HepG2 (cell line): ENCODE measurements around the gene RAX. TPM values are rescaled to one million over a fixed set of nuclear protein-coding genes. Genes with fewer than 3 reads are reported as not detected.

Experiments used
- ATAC-seq: fragments of 200-7000 bp; cut with Tn5 transposase; 3 replicates; pipeline ENCODE4 v1.9.1; 2020; ENCODE audit warnings: mild to moderate bottlenecking, moderate library complexity
- BruUV-seq: library from RNA; stranded (reverse); fragments of 400-500 nt; replicated peaks from 2 replicates; lab custom pipeline; 2021; lab: Mats Ljungman, UMichigan
- CTCF ChIA-PET: fragments of 300-600 bp; formaldehyde crosslinking; extraction: SDS; loops from one replicate; lab custom pipeline; 2021; ENCODE audit warnings: low total read pairs, inconsistent platforms, low intra/inter-chr PET ratio; lab: Yijun Ruan, JAX
- POLR2A ChIA-PET: fragments of 350-600 bp; sonication (Branson Sonifier 250); formaldehyde crosslinking; loops from one replicate; lab custom pipeline; 2020; ENCODE audit warnings: antibody characterized with exemption, inconsistent platforms; lab: Yijun Ruan, JAX
- DNase-seq: peaks from one replicate; pipeline ENCODE4 v3.0.0-alpha.2; 2015; ENCODE audit warnings: low spot score
- FAIRE-seq: peaks from 3 replicates; lab custom pipeline; 2011; peaks lifted over from hg19 to GRCh38; lab: Jason Lieb, UNC
- H2AFZ ChIP-seq: one replicate; pipeline ENCODE4 v1.6.1; 2011; ENCODE audit warnings: low read length, inconsistent platforms
- H3K27ac ChIP-seq: fragments of 300-600 bp; 3 replicates; pipeline ENCODE4 v1.8.0; 2011; ENCODE audit warnings: mixed run types, mild to moderate bottlenecking, mixed read lengths, low read length, inconsistent platforms; ENCODE audit not compliant: insufficient read depth; ENCODE audit errors: extremely low read length
- H3K27me3 ChIP-seq, 2 experiments: fragments of 200-600 bp in 1 of 2; 2 replicates in 1 of 2; 3 replicates in 1 of 2; pipeline versions ENCODE4 v1.6.0 to v1.8.0; 2011; ENCODE audit warnings: low read length in 2 of 2, mild to moderate bottlenecking in 2 of 2, moderate library complexity in 2 of 2, inconsistent platforms in 1 of 2; ENCODE audit not compliant: insufficient read depth in 2 of 2, control insufficient read depth in 1 of 2
- H3K36me3 ChIP-seq, 2 experiments: fragments of 200-600 bp in 1 of 2; replicated peaks in 1 of 2; 2 replicates in 1 of 2; 3 replicates in 1 of 2; pipeline versions ENCODE4 v1.5.1 to v1.8.0; 2011; ENCODE audit warnings: low read length in 2 of 2, inconsistent platforms in 1 of 2; ENCODE audit not compliant: insufficient read depth in 2 of 2, control insufficient read depth in 1 of 2
- H3K4me1 ChIP-seq: 2 replicates; pipeline ENCODE4 v1.5.1; 2012; ENCODE audit warnings: low read length, inconsistent platforms; ENCODE audit not compliant: insufficient read depth
- H3K4me2 ChIP-seq: 2 replicates; pipeline ENCODE4 v1.6.0; 2011; ENCODE audit warnings: low read depth, low read length, inconsistent platforms
- H3K4me3 ChIP-seq, 3 experiments: fragments of 200-600 bp in 1 of 3; sonication (generic), shearing (Covaris generic) in 1 of 3; replicated peaks in 1 of 3; 2 replicates each; pipeline ENCODE4 v1.5.1; 2011 to 2016; ENCODE audit warnings: low read length in 3 of 3, inconsistent platforms in 2 of 3, low read depth in 2 of 3, mild to moderate bottlenecking in 2 of 3, control low read depth in 1 of 3, mixed read lengths in 1 of 3; ENCODE audit not compliant: insufficient read depth in 1 of 3
- H3K79me2 ChIP-seq: one replicate; pipeline ENCODE4 v1.6.1; 2011; ENCODE audit warnings: low read length, inconsistent platforms; ENCODE audit not compliant: insufficient read depth
- H3K9ac ChIP-seq: 2 replicates; pipeline ENCODE4 v1.6.0; 2011; ENCODE audit warnings: mild to moderate bottlenecking, low read depth, low read length, inconsistent platforms; ENCODE audit not compliant: insufficient read depth
- H3K9me3 ChIP-seq: 2 replicates; pipeline ENCODE4 v1.5.1; 2012; ENCODE audit warnings: mild to moderate bottlenecking, low read length
- H4K20me1 ChIP-seq: 2 replicates; pipeline ENCODE4 v1.6.0; 2011; ENCODE audit warnings: inconsistent platforms, mild to moderate bottlenecking, low read length, moderate library complexity; ENCODE audit not compliant: insufficient read depth
- CREB1 ChIP-seq, 2 experiments: fragments of 450-650 bp in 1 of 2; IDR thresholded peaks; 2 replicates each; pipeline ENCODE4 v1.6.1; 2016 to 2017; ENCODE audit warnings: control low read depth in 1 of 2, mild to moderate bottlenecking in 1 of 2, missing compliant biosample characterization in 1 of 2, missing genetic modification characterization in 1 of 2
- DZIP1 ChIP-seq: sonication (generic); formaldehyde crosslinking; IDR thresholded peaks from 2 replicates; pipeline ENCODE4 v1.5.0; 2020; ENCODE audit warnings: mild to moderate bottlenecking, missing genetic modification reagents
- FOXO1 ChIP-seq: sonication (generic); formaldehyde crosslinking; IDR thresholded peaks from 2 replicates; pipeline ENCODE4 v1.4.0; 2020; ENCODE audit warnings: missing genetic modification reagents
- LBX2 ChIP-seq: sonication (generic); formaldehyde crosslinking; IDR thresholded peaks from 2 replicates; pipeline ENCODE4 v1.5.0; 2020; ENCODE audit warnings: missing genetic modification reagents, mild to moderate bottlenecking, borderline replicate concordance
- NCOA2 ChIP-seq: sonication (generic); formaldehyde crosslinking; IDR thresholded peaks from 2 replicates; pipeline ENCODE4 v1.8.0; 2022; ENCODE audit warnings: inconsistent platforms
- RBAK ChIP-seq: sonication (generic); formaldehyde crosslinking; IDR thresholded peaks from 2 replicates; pipeline ENCODE4 v1.5.1; 2020; ENCODE audit warnings: mild to moderate bottlenecking, missing genetic modification reagents
- SMARCE1 ChIP-seq: fragments of 450-650 bp; IDR thresholded peaks from 2 replicates; pipeline ENCODE4 v1.6.1; 2017; ENCODE audit warnings: borderline replicate concordance
- ZFP36L1 ChIP-seq: sonication (generic); formaldehyde crosslinking; IDR thresholded peaks from 2 replicates; pipeline ENCODE4 v1.8.0; 2022; ENCODE audit warnings: mild to moderate bottlenecking, missing genetic modification reagents, moderate library complexity
- ZNF143 ChIP-seq: sonication (generic); formaldehyde crosslinking; IDR thresholded peaks from 2 replicates; pipeline ENCODE4 v1.4.0; 2020; ENCODE audit warnings: missing genetic modification reagents
- ZNF44 ChIP-seq: sonication (generic); formaldehyde crosslinking; IDR thresholded peaks from 2 replicates; pipeline ENCODE4 v1.5.1; 2020; ENCODE audit warnings: mild to moderate bottlenecking, missing genetic modification reagents
- ZNF646 ChIP-seq: sonication (generic); formaldehyde crosslinking; IDR thresholded peaks from 2 replicates; pipeline ENCODE4 v1.9.0; 2021; ENCODE audit warnings: mild to moderate bottlenecking, missing genetic modification reagents
- ZNF672 ChIP-seq: sonication (generic); formaldehyde crosslinking; IDR thresholded peaks from 2 replicates; pipeline ENCODE4 v1.8.1; 2022; ENCODE audit warnings: missing genetic modification reagents
- WGBS: methylation state at CpG from one replicate; pipeline ENCODE4 v1.1.6; 2017; ENCODE audit warnings: low lambda C conversion rate; 5-methylcytosine and 5-hydroxymethylcytosine counted together
- in situ Hi-C: cut with HindIII; loops from 2 replicates; pipeline ENCODE4 v1.10.0; 2017; ENCODE audit warnings: low pct_unique_long_range_greater_than_20kb; ENCODE audit not compliant: extremely low pct_ligation_motif_present
- intact Hi-C: fragments of 100-400 bp; cut with micrococcal nuclease; formaldehyde crosslinking; loops from one replicate; pipeline ENCODE4 v1.10.0; 2022; ENCODE audit not compliant: unreplicated experiment
- polyA plus RNA-seq, 8 experiments: library from polyadenylated mRNA; depleted of rRNA in 3 of 8; stranded (reverse) in 7 of 8; unstranded in 1 of 8; fragments of >200 nt; fragmentation: Illumina TruSeq in 4 of 8; extraction: Trizol in 4 of 8; gene quantifications; 2 replicates each; pipeline versions ENCODE4 v1.2.1 to v1.2.3, GENCODE V29; 2011 to 2016; ENCODE audit warnings: low read depth in 4 of 8, missing spikeins in 1 of 8, mixed read lengths in 1 of 8; ENCODE audit not compliant: insufficient read depth in 1 of 8
- total RNA-seq, 5 experiments: library from RNA; depleted of rRNA; stranded (reverse); fragments of >200 nt; fragmentation: Illumina TruSeq; extraction: Trizol; gene quantifications; 2 replicates each; pipeline ENCODE4 v1.2.3, GENCODE V29; 2016; ENCODE audit warnings: low read depth in 1 of 5

The RAX gene
- total and polyA plus RNA-seq, 2 of the 13 experiments (the other 11 are each of a cell fraction or from before 2014, with no cell fraction given): not detected

GRCh38 chr18:59232309-59233016 lies 40.8 kb downstream of the RAX start (continued):
- TF ChIP-seq ZNF646 (CRISPR knock-in tag): no peak

- no peak for DNase-seq
- in situ Hi-C loops (no loop called here), intact Hi-C loops (no loop called here)
- Histone ChIP-seq H4K20me1 (no peaks in the 10 kb centered on the region), H3K9ac (no peak overlapping the region), H3K4me3 (no peak overlapping the region)
- TF ChIP-seq DZIP1 (CRISPR knock-in tag): no peak
- no peak for TF ChIP-seq FOXO1
- no peak for TF ChIP-seq CREB1 (IDR thresholded peaks at IDR 0.05)
- TF ChIP-seq CREB1 (CRISPR knock-in tag; IDR thresholded peaks at IDR 0.05): no peak
- TF ChIP-seq ZNF44 (CRISPR knock-in tag): no peak
- no peak for TF ChIP-seq LBX2 (CRISPR knock-in tag)
- TF ChIP-seq NCOA2 (CRISPR knock-in tag): no peak
- TF ChIP-seq RBAK (CRISPR knock-in tag): no peak
- no peak for TF ChIP-seq ZNF143
- no peak for TF ChIP-seq ZFP36L1 (CRISPR knock-in tag)
- no peak for TF ChIP-seq SMARCE1
- TF ChIP-seq ZNF672: no peak
- TF ChIP-seq, all 625 proteins: peak for 0
- H3K27me3 ChIP-seq: peaks cover 0 to 1% of the 10 kb centered on the region in 2 experiments; a peak in 2 of 5 replicates
- H3K9me3 ChIP-seq: no peaks in the 10 kb centered on the region
- POLR2A ChIA-PET: no interaction called here
- no peak overlapping the region for H3K4me2 ChIP-seq
- no peaks in the 10 kb centered on the region for H3K36me3 ChIP-seq
- CTCF ChIA-PET: no interaction called here
- 3% methylated on average over 2 of the region's 2 CpGs for WGBS
- H2AFZ ChIP-seq: no peak overlapping the region
- no peak for FAIRE-seq
- BruUV-seq: no TSS peak
- no peaks in the 10 kb centered on the region for H3K4me1 ChIP-seq
- no peak for ATAC-seq
- no peaks in the 10 kb centered on the region for H3K79me2 ChIP-seq
- H3K27ac ChIP-seq: no peak overlapping the region
Observed at GRCh38 chr18:59231877-59232276, 41.4 kb downstream of the RAX start.
